Measurements from ENCODE around the gene KIFC3.
"Not testable (repeated sequence)": the region's sequence is repeated elsewhere in the genome, so short reads cannot be mapped to it uniquely, and the experiment has no call there.

Gene KIFC3

GRCh38 chr16:57712569-57712968 lies 89.7 kb downstream of the KIFC3 start:
- DNase-seq: not testable (repeated sequence)

GRCh38 chr16:57711993-57712392 lies 90.3 kb downstream of the KIFC3 start:
- no peak for DNase-seq

DNA sequence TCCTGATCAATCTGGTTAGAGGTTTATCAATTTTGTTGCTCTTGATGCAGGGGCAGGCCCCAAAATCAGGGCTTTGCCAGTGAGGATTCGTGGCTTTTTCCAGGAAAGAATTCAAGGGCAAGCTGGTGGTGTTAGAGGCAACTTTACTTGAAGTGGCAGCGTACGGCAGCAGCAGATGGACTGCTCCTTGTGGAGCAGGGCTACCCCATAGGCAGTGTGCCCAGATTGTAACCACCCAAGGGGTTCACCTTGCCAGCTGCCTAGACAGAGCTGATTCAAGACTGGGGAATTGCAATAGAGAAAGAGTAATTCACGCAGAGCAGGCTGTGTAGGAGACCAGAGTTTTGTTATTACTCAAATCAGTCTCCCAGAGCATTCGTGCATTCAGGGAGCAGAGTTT lies 90.9 kb downstream of the KIFC3 start:
- DNase-seq: no peak

GRCh38 chr16:57709663-57710062 lies 92.6 kb downstream of the KIFC3 start:
- no peak for DNase-seq
